ENCODE measurements around the gene NECTIN2. TPM values are rescaled to one million over a fixed set of nuclear protein-coding genes. Genes with fewer than 3 reads are reported as not detected.
A peak's percentile ranks its signal among the peaks of the same experiment; 100 is the strongest.
"Not testable (repeated sequence)": the region's sequence is repeated elsewhere in the genome, so short reads cannot be mapped to it uniquely, and the experiment has no call there.

Gene NECTIN2
- polyA plus RNA-seq, 4 donors = 72.5 to 153 (median 100) TPM

GRCh38 chr19:44914433-44915206 lies 68.5 kb downstream of the NECTIN2 start, which contains the start of gene APOC1:
APOC1 (plus strand) TSS chr19:44914608; CDS start chr19:44914892, 284 bp downstream.
- 2 to 6% (median 3%) methylated on average over 25 to 28 of the region's 28 CpGs for WGBS, 3 donors
- FAIRE-seq = not testable (repeated sequence)

GRCh38 chr19:44924243-44924725 lies 78.2 kb downstream of the NECTIN2 start:
- Histone ChIP-seq H3K4me3 (ENCODE audit: low read depth in 1 of 3, low read length in 3 of 3) (no peak overlapping the region), H3K4me1 (ENCODE audit: control insufficient read depth in 3 of 3, insufficient read depth in 2 of 3, low read depth in 1 of 3, low read length in 2 of 3) (no peaks in the 10 kb centered on the region), H3K27ac (ENCODE audit: low read depth in 1 of 3, low read length in 2 of 3) (peak overlapping the region in 1 of 3 donors; percentile 22), H3K36me3 (ENCODE audit: control insufficient read depth in 3 of 3, insufficient read depth in 2 of 3, low read depth in 1 of 3, low read length in 3 of 3) (no peaks in the 10 kb centered on the region), H3K9me3 (ENCODE audit: control insufficient read depth in 2 of 2, insufficient read depth in 1 of 2, low read depth in 1 of 2, low read length in 1 of 2) (no peaks in the 10 kb centered on the region), H3K27me3 (ENCODE audit: control insufficient read depth in 3 of 3, insufficient read depth in 3 of 3, low read length in 3 of 3) (no peaks in the 10 kb centered on the region)
- DNase-seq (no peak), FAIRE-seq (no peak)
- WGBS, 3 donors = 63 to 69% (median 63%) methylated on average over 8 of the region's 8 CpGs

More at GRCh38 chr19:44914433-44915206, 68.5 kb downstream of the NECTIN2 start, which contains the start of gene APOC1:
- peak; percentile 82 to 94 for DNase-seq
- not testable (repeated sequence) for H3K27me3 ChIP-seq (ENCODE audit: control insufficient read depth in 3 of 3, insufficient read depth in 3 of 3, low read length in 3 of 3); H3K9me3 ChIP-seq (ENCODE audit: control insufficient read depth in 2 of 2, insufficient read depth in 1 of 2, low read depth in 1 of 2, low read length in 1 of 2); H3K36me3 ChIP-seq (ENCODE audit: control insufficient read depth in 3 of 3, insufficient read depth in 2 of 3, low read depth in 1 of 3, low read length in 3 of 3)
- Histone ChIP-seq H3K27ac (ENCODE audit: low read depth in 1 of 3, low read length in 2 of 3) (peak within 1 kb of the TSS in 1 of 3 donors; percentile 11), H3K4me3 (ENCODE audit: low read depth in 1 of 3, low read length in 3 of 3) (peak within 1 kb of the TSS in 2 of 3 donors; percentile 24 to 64), H3K4me1 (ENCODE audit: control insufficient read depth in 3 of 3, insufficient read depth in 2 of 3, low read depth in 1 of 3, low read length in 2 of 3) (peaks cover 2 to 13% (median 3%) of the 10 kb centered on the region in 3 donors)

- FAIRE-seq = no peak
- no peak overlapping the region for H3K4me3 ChIP-seq (ENCODE audit: low read depth in 1 of 3, low read length in 3 of 3)
- H3K27ac ChIP-seq (ENCODE audit: low read depth in 1 of 3, low read length in 2 of 3) = peak overlapping the region in 1 of 3 donors; percentile 60
- H3K4me1 ChIP-seq (ENCODE audit: control insufficient read depth in 3 of 3, insufficient read depth in 2 of 3, low read depth in 1 of 3, low read length in 2 of 3) = no peaks in the 10 kb centered on the region
- H3K36me3 ChIP-seq (ENCODE audit: control insufficient read depth in 3 of 3, insufficient read depth in 2 of 3, low read depth in 1 of 3, low read length in 3 of 3) = no peaks in the 10 kb centered on the region
- no peak for DNase-seq
- H3K9me3 ChIP-seq (ENCODE audit: control insufficient read depth in 2 of 2, insufficient read depth in 1 of 2, low read depth in 1 of 2, low read length in 1 of 2) = no peaks in the 10 kb centered on the region
- no peaks in the 10 kb centered on the region for H3K27me3 ChIP-seq (ENCODE audit: control insufficient read depth in 3 of 3, insufficient read depth in 3 of 3, low read length in 3 of 3)
- WGBS, 3 donors = 45 to 62% (median 59%) methylated on average over 8 of the region's 8 CpGs
These were observed 79.2 kb downstream of the NECTIN2 start for GRCh38 chr19:44925114-44925891.

GRCh38 chr19:44926245-44927077 lies 80.4 kb downstream of the NECTIN2 start:
- not testable (repeated sequence) for FAIRE-seq; H3K4me1 ChIP-seq (ENCODE audit: control insufficient read depth in 3 of 3, insufficient read depth in 2 of 3, low read depth in 1 of 3, low read length in 2 of 3); H3K27me3 ChIP-seq (ENCODE audit: control insufficient read depth in 3 of 3, insufficient read depth in 3 of 3, low read length in 3 of 3); H3K4me3 ChIP-seq (ENCODE audit: low read depth in 1 of 3, low read length in 3 of 3); H3K27ac ChIP-seq (ENCODE audit: low read depth in 1 of 3, low read length in 2 of 3); H3K36me3 ChIP-seq (ENCODE audit: control insufficient read depth in 3 of 3, insufficient read depth in 2 of 3, low read depth in 1 of 3, low read length in 3 of 3); DNase-seq; H3K9me3 ChIP-seq (ENCODE audit: control insufficient read depth in 2 of 2, insufficient read depth in 1 of 2, low read depth in 1 of 2, low read length in 1 of 2)
- 46 to 47% (median 47%) methylated on average over 12 to 19 of the region's 19 CpGs for WGBS, 3 donors

- DNase-seq (no peak), FAIRE-seq (no peak)
- no peaks in the 10 kb centered on the region for H3K27me3 ChIP-seq (ENCODE audit: control insufficient read depth in 3 of 3, insufficient read depth in 3 of 3, low read length in 3 of 3)
- no peaks in the 10 kb centered on the region for H3K9me3 ChIP-seq (ENCODE audit: control insufficient read depth in 2 of 2, insufficient read depth in 1 of 2, low read depth in 1 of 2, low read length in 1 of 2)
- H3K4me1 ChIP-seq (ENCODE audit: control insufficient read depth in 3 of 3, insufficient read depth in 2 of 3, low read depth in 1 of 3, low read length in 2 of 3) = no peaks in the 10 kb centered on the region
- WGBS, 3 donors = 44 to 46% (median 45%) methylated on average over 5 of the region's 5 CpGs
- H3K36me3 ChIP-seq (ENCODE audit: control insufficient read depth in 3 of 3, insufficient read depth in 2 of 3, low read depth in 1 of 3, low read length in 3 of 3) = no peaks in the 10 kb centered on the region
- H3K4me3 ChIP-seq (ENCODE audit: low read depth in 1 of 3, low read length in 3 of 3) = no peak overlapping the region
- peak overlapping the region in 1 of 3 donors; percentile 76 for H3K27ac ChIP-seq (ENCODE audit: low read depth in 1 of 3, low read length in 2 of 3)
These were observed 81.6 kb downstream of the NECTIN2 start for GRCh38 chr19:44927746-44928145.

GRCh38 chr19:44930088-44930487 lies 84.0 kb downstream of the NECTIN2 start:
- H3K4me3 ChIP-seq (ENCODE audit: low read depth in 1 of 3, low read length in 3 of 3) = no peak overlapping the region
- H3K27ac ChIP-seq (ENCODE audit: low read depth in 1 of 3, low read length in 2 of 3) = no peak overlapping the region
- DNase-seq (no peak), FAIRE-seq (no peak)
- WGBS, 3 donors = 33 to 66% (median 43%) methylated on average over 7 of the region's 7 CpGs
- H3K36me3 ChIP-seq (ENCODE audit: control insufficient read depth in 3 of 3, insufficient read depth in 2 of 3, low read depth in 1 of 3, low read length in 3 of 3) = no peaks in the 10 kb centered on the region
- no peaks in the 10 kb centered on the region for H3K27me3 ChIP-seq (ENCODE audit: control insufficient read depth in 3 of 3, insufficient read depth in 3 of 3, low read length in 3 of 3)
- no peaks in the 10 kb centered on the region for H3K4me1 ChIP-seq (ENCODE audit: control insufficient read depth in 3 of 3, insufficient read depth in 2 of 3, low read depth in 1 of 3, low read length in 2 of 3)
- H3K9me3 ChIP-seq (ENCODE audit: control insufficient read depth in 2 of 2, insufficient read depth in 1 of 2, low read depth in 1 of 2, low read length in 1 of 2) = no peaks in the 10 kb centered on the region

GRCh38 chr19:44931541-44931940 lies 85.4 kb downstream of the NECTIN2 start:
- no peak overlapping the region for H3K27ac ChIP-seq (ENCODE audit: low read depth in 1 of 3, low read length in 2 of 3)
- H3K4me3 ChIP-seq (ENCODE audit: low read depth in 1 of 3, low read length in 3 of 3) = no peak overlapping the region
- no peaks in the 10 kb centered on the region for H3K9me3 ChIP-seq (ENCODE audit: control insufficient read depth in 2 of 2, insufficient read depth in 1 of 2, low read depth in 1 of 2, low read length in 1 of 2)
- H3K36me3 ChIP-seq (ENCODE audit: control insufficient read depth in 3 of 3, insufficient read depth in 2 of 3, low read depth in 1 of 3, low read length in 3 of 3) = no peaks in the 10 kb centered on the region
- 81 to 88% (median 86%) methylated on average over 4 of the region's 4 CpGs for WGBS, 3 donors
- H3K4me1 ChIP-seq (ENCODE audit: control insufficient read depth in 3 of 3, insufficient read depth in 2 of 3, low read depth in 1 of 3, low read length in 2 of 3) = no peaks in the 10 kb centered on the region
- no peaks in the 10 kb centered on the region for H3K27me3 ChIP-seq (ENCODE audit: control insufficient read depth in 3 of 3, insufficient read depth in 3 of 3, low read length in 3 of 3)
- FAIRE-seq (no peak), DNase-seq (no peak)

All from small intestine (tissue), 7 donors.